ENCODE data around the gene CDKN2AIPNL. TPM values are rescaled to one million over a fixed set of nuclear protein-coding genes. Genes with fewer than 3 reads are reported as not detected.
A peak's percentile ranks its signal among the peaks of the same experiment; 100 is the strongest.
"Not testable (repeated sequence)": the region's sequence is repeated elsewhere in the genome, so short reads cannot be mapped to it uniquely, and the experiment has no call there.

Gene CDKN2AIPNL
- total RNA-seq, 1 donor from 2014 or later, result 35.6 TPM

DNA sequence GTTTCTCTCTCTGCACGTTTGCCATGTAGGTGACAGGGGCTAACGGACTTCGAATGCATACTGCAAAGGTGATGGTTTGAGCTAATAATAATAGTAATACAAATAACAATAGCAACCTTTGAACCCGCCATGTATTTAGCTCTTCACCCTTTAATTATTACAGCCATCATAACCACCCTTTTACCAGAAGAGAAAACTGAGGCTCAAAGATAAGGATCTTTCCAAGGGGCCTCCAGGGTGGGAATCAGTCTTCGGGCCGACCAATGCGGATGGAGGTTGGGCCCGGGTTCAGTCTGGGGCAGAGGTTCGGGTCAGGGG, 494 bp downstream of the CDKN2AIPNL start:
- DNase-seq (ENCODE audit: low spot score), result no peak
- Mint-ChIP-seq H3K27me3 (ENCODE audit: insufficient read depth) (no peaks in the 10 kb centered on the region), H3K36me3 (ENCODE audit: low read depth) (peaks cover 11% of the 10 kb centered on the region), H3K4me1 (ENCODE audit: low read depth) (peaks cover 30% of the 10 kb centered on the region), H3K9me3 (no peaks in the 10 kb centered on the region), H3K4me3 (peak overlapping the region; percentile 97), H3K27ac (peak overlapping the region; percentile 90)
- intact Hi-C loops (cut with micrococcal nuclease), result loop anchor here (1.0 to 5.0 kb wide), 8 partner anchors 39 to 234 kb away; partner anchors contain the start of genes JADE2 and SKP1

DNA sequence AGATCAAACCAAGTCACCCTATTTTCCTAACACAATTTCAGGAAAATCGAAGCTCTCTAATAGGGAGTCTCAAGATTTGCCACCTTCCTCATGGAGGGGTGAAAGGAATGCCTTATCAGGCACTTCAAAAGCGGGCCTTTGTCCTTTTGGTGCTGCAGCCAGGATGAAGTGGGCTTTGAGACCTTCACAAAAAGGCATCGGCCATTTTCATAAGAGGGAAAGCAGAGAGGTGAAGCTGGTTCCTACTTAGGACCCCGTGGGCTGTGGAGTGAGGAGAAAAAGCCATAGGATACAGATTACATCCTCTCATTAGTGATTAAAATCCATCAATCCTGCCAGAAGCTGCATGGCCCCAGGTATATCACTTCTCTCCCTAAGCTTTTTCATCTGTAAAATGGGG, 859 bp downstream of the CDKN2AIPNL start:
- H3K4me1 Mint-ChIP-seq (ENCODE audit: low read depth), result peaks cover 33% of the 10 kb centered on the region
- no peaks in the 10 kb centered on the region for H3K27me3 Mint-ChIP-seq (ENCODE audit: insufficient read depth)
- peaks cover 14% of the 10 kb centered on the region for H3K36me3 Mint-ChIP-seq (ENCODE audit: low read depth)
- DNase-seq (ENCODE audit: low spot score), result no peak
- H3K4me3 Mint-ChIP-seq, result peak overlapping the region; percentile 97
- intact Hi-C loops (cut with micrococcal nuclease), result loop anchor here (1.0 to 5.0 kb wide), 8 partner anchors 39 to 234 kb away; partner anchors contain the start of genes JADE2 and SKP1
- H3K9me3 Mint-ChIP-seq, result no peaks in the 10 kb centered on the region
- H3K27ac Mint-ChIP-seq, result peak overlapping the region; percentile 90

DNA sequence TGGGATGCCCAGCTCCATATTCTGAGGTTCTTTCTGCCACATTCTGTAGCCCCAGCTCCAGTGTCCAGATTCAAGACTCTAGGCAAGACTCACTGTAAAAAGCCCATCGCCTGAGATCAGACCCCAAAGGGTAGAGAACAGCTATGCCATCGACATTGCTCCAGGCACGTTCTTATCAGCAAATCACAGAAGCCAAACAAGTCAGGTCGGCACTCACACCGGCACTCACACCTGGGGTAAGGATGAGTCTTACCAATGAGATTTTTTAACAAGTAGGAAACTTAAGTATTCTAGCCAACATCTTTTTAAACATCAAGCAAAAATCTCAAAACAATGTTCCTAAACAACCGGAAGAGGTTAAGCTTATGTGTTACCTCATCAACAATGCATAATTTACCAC, 2.4 kb downstream of the CDKN2AIPNL start:
- DNase-seq (ENCODE audit: low spot score), result no peak
- H3K27me3 Mint-ChIP-seq (ENCODE audit: insufficient read depth), result no peaks in the 10 kb centered on the region
- peak overlapping the region; percentile 57 for H3K4me3 Mint-ChIP-seq
- no peaks in the 10 kb centered on the region for H3K9me3 Mint-ChIP-seq
- H3K4me1 Mint-ChIP-seq (ENCODE audit: low read depth), result peaks cover 33% of the 10 kb centered on the region
- intact Hi-C loops (cut with micrococcal nuclease), result no loop called here
- peaks cover 14% of the 10 kb centered on the region for H3K36me3 Mint-ChIP-seq (ENCODE audit: low read depth)
- H3K27ac Mint-ChIP-seq, result peak overlapping the region; percentile 40

DNA sequence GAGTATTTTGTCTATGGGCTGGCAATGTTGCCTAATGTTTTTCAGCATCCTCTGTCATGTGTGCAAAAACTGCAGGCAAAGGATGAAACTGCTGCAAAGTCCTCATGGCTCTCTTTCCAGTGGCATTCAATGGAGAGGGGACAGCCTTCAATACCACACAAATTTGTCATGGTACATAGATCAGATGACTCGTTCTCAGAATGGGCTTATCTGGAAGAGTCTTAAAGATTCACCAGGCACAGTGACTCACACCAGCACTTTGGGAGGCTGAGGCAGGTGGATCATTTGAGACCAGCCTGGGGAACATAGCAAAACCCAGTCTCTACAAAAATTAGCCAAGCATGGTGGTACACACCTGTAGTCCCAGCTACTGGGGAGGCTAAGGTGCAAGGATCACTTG, 5.3 kb downstream of the CDKN2AIPNL start:
- intact Hi-C loops (cut with micrococcal nuclease), result no loop called here
- no peak overlapping the region for H3K27ac Mint-ChIP-seq
- H3K4me1 Mint-ChIP-seq (ENCODE audit: low read depth), result peaks cover 24% of the 10 kb centered on the region
- no peaks in the 10 kb centered on the region for H3K27me3 Mint-ChIP-seq (ENCODE audit: insufficient read depth)
- no peak overlapping the region for H3K4me3 Mint-ChIP-seq
- peaks cover 16% of the 10 kb centered on the region for H3K36me3 Mint-ChIP-seq (ENCODE audit: low read depth)
- H3K9me3 Mint-ChIP-seq, result no peaks in the 10 kb centered on the region
- DNase-seq (ENCODE audit: low spot score), result no peak

DNA sequence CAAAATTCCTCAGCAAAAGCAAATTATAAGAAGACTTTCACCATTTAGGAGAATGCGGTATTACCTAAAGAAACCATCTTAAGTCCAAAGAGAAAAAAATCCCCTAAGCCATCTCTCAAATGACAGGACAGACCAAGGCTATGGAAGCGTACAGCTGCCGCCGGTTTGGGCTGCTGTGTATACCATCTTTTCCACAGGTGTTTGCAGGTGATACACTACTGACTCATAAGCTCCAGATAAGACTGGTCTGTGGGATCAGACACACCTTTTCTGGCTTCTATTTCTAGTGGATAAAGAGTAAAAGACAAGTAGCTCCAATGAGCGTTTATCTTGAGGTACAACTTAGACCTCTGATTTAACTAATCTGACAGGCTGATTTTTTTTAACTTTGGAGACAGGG, 7.7 kb downstream of the CDKN2AIPNL start:
- no peaks in the 10 kb centered on the region for H3K9me3 Mint-ChIP-seq
- DNase-seq (ENCODE audit: low spot score), result no peak
- peaks cover 7% of the 10 kb centered on the region for H3K4me1 Mint-ChIP-seq (ENCODE audit: low read depth)
- no peak overlapping the region for H3K4me3 Mint-ChIP-seq
- no peak overlapping the region for H3K27ac Mint-ChIP-seq
- intact Hi-C loops (cut with micrococcal nuclease), result no loop called here
- H3K27me3 Mint-ChIP-seq (ENCODE audit: insufficient read depth), result no peaks in the 10 kb centered on the region
- peaks cover 16% of the 10 kb centered on the region for H3K36me3 Mint-ChIP-seq (ENCODE audit: low read depth)

DNA sequence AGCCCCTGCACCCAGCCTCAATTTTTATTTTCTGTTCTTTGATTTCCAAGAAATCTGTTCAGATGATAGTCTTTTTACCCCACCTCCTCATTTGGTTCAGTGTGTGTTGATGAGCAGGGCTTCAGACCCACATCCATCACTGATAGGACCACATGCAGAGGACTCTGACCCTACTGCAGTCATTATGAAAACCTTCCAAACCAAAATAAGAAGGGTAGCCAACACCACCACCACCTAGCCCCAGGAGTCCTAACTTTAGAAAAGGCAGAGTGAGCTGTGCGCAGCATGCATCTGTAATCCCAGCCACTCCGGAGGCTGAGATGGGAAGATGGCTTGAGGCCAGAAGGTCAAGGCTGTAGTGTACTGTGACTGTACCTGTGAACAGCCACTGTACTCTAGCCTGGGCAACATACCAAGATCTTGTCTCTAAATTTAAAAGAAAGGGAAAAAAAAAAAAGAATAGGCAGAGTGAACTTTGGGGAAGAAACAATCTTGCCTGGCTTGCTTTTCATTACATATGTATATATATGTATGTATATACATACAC, 13.0 kb downstream of the CDKN2AIPNL start:
- Mint-ChIP-seq H3K4me1 (ENCODE audit: low read depth) (peaks cover 10% of the 10 kb centered on the region), H3K4me3 (no peak overlapping the region), H3K27me3 (ENCODE audit: insufficient read depth) (no peaks in the 10 kb centered on the region), H3K9me3 (no peaks in the 10 kb centered on the region), H3K27ac (no peak overlapping the region), H3K36me3 (ENCODE audit: low read depth) (peaks cover 30% of the 10 kb centered on the region)
- DNase-seq (ENCODE audit: low spot score), result no peak
- intact Hi-C loops (cut with micrococcal nuclease), result no loop called here

DNA sequence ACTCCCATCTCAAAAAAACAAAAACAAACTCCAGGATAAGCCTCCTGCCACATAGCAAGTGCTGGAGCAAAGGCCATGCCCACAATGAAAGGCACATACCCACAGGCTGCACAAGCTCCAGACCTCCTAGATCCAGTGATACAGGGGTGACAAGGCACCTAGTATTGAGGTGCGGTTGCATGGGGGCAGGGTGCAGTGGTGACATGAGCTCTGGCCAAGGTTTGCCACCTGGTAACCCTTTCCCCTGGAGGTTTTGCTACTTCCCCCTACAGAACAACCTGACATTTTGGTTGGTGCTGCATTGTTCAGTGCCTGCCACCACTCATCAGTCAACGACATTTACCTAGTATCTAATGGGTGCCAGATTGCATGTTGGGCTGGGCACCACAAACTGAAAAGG, 14.5 kb downstream of the CDKN2AIPNL start:
- H3K4me3 Mint-ChIP-seq, result no peak overlapping the region
- H3K27me3 Mint-ChIP-seq (ENCODE audit: insufficient read depth), result no peaks in the 10 kb centered on the region
- H3K9me3 Mint-ChIP-seq, result no peaks in the 10 kb centered on the region
- peaks cover 35% of the 10 kb centered on the region for H3K36me3 Mint-ChIP-seq (ENCODE audit: low read depth)
- intact Hi-C loops (cut with micrococcal nuclease), result no loop called here
- no peak for DNase-seq (ENCODE audit: low spot score)
- H3K4me1 Mint-ChIP-seq (ENCODE audit: low read depth), result peaks cover 13% of the 10 kb centered on the region
- no peak overlapping the region for H3K27ac Mint-ChIP-seq

DNA sequence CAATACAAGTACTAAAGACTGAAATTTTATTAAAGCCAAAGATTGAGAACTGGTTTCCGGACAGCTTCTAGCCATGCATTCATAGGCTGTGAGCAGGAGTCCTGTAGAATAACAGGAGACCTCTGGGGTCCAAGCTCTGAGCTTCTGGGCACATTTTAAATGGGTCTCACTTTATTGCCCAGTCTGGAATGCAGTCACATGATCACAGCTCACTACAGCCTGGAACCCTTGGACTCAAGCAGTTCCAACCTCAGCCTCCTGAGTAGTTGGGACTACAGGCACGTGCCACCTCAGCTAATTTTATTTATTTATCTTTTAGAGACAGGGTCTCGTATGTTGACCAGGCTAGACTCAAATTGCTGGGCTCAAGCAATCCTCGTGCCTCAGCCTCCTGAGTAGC, 15.4 kb downstream of the CDKN2AIPNL start:
- H3K4me3 Mint-ChIP-seq, result no peak overlapping the region
- no peaks in the 10 kb centered on the region for H3K9me3 Mint-ChIP-seq
- DNase-seq (ENCODE audit: low spot score), result no peak
- H3K27me3 Mint-ChIP-seq (ENCODE audit: insufficient read depth), result no peaks in the 10 kb centered on the region
- intact Hi-C loops (cut with micrococcal nuclease), result no loop called here
- H3K4me1 Mint-ChIP-seq (ENCODE audit: low read depth), result peaks cover 13% of the 10 kb centered on the region
- H3K27ac Mint-ChIP-seq, result no peak overlapping the region
- H3K36me3 Mint-ChIP-seq (ENCODE audit: low read depth), result peaks cover 40% of the 10 kb centered on the region

DNA sequence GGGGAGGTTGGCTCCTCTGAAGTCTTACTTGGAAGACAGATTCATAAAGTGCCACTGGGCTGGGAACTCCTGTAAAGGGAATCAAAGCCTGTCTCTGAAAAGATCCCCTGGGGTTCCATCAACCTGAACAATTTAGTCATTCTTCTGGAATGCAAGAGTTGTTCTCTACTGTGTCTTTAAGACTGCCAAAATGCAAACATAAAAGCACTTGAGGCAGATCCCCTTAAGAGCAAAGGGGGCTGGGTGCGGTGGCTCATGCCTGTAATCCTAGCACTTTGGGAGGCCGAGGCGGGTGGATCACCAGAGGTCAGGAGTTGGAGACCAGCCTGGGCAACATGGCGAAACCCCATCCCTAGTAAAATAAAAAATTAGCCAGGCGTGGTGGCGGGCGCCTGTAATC, 16.7 kb downstream of the CDKN2AIPNL start:
- no peak overlapping the region for H3K4me3 Mint-ChIP-seq
- peaks cover 16% of the 10 kb centered on the region for H3K4me1 Mint-ChIP-seq (ENCODE audit: low read depth)
- peaks cover 44% of the 10 kb centered on the region for H3K36me3 Mint-ChIP-seq (ENCODE audit: low read depth)
- no peaks in the 10 kb centered on the region for H3K9me3 Mint-ChIP-seq
- no peak overlapping the region for H3K27ac Mint-ChIP-seq
- intact Hi-C loops (cut with micrococcal nuclease), result no loop called here
- no peak for DNase-seq (ENCODE audit: low spot score)
- no peaks in the 10 kb centered on the region for H3K27me3 Mint-ChIP-seq (ENCODE audit: insufficient read depth)

DNA sequence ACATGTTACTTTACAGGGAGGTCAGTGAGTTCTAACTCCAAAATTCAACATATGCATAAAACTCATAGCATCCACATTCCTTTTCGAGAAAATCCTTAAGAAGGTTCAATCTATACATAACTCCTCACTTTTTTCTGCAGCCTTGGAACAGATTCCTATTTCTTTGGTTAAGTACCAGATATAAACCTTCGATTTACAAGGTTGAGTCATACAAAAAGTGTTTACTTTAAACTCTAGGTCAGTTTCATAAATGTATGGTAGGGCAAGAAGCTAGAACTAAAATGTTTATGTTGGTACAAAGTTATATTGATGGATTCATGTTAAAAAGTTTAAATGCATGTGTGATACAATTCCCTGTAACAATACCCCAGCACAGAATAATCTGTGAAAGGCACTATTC, 19.4 kb downstream of the CDKN2AIPNL start:
- Mint-ChIP-seq H3K9me3 (no peaks in the 10 kb centered on the region), H3K4me3 (no peak overlapping the region), H3K27me3 (ENCODE audit: insufficient read depth) (no peaks in the 10 kb centered on the region), H3K36me3 (ENCODE audit: low read depth) (peaks cover 43% of the 10 kb centered on the region), H3K4me1 (ENCODE audit: low read depth) (peaks cover 16% of the 10 kb centered on the region), H3K27ac (no peak overlapping the region)
- intact Hi-C loops (cut with micrococcal nuclease), result no loop called here
- no peak for DNase-seq (ENCODE audit: low spot score)

DNA sequence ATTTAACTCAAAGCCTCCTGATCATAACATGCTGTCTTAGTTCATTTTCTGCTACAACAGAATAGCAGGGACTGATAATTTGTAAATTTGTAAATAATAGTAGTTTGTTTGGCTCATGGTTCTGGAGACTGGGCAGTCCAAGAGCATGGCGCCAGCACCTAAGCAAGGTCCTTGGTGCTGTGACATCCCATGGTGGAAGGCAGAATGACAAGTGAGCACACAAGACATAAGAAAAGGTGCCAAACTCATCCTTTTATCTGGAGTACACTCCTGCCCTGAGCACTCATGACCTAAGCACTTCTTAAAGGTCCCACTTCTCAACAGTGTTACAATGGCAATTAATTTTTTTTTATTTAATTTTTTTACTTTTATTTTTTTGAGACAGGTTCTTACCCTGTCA, 24.2 kb downstream of the CDKN2AIPNL start:
- H3K27me3 Mint-ChIP-seq (ENCODE audit: insufficient read depth), result no peaks in the 10 kb centered on the region
- intact Hi-C loops (cut with micrococcal nuclease), result no loop called here
- DNase-seq (ENCODE audit: low spot score), result no peak
- peaks cover 20% of the 10 kb centered on the region for H3K4me1 Mint-ChIP-seq (ENCODE audit: low read depth)
- H3K36me3 Mint-ChIP-seq (ENCODE audit: low read depth), result peaks cover 40% of the 10 kb centered on the region
- no peak overlapping the region for H3K4me3 Mint-ChIP-seq
- H3K9me3 Mint-ChIP-seq, result no peaks in the 10 kb centered on the region
- no peak overlapping the region for H3K27ac Mint-ChIP-seq

DNA sequence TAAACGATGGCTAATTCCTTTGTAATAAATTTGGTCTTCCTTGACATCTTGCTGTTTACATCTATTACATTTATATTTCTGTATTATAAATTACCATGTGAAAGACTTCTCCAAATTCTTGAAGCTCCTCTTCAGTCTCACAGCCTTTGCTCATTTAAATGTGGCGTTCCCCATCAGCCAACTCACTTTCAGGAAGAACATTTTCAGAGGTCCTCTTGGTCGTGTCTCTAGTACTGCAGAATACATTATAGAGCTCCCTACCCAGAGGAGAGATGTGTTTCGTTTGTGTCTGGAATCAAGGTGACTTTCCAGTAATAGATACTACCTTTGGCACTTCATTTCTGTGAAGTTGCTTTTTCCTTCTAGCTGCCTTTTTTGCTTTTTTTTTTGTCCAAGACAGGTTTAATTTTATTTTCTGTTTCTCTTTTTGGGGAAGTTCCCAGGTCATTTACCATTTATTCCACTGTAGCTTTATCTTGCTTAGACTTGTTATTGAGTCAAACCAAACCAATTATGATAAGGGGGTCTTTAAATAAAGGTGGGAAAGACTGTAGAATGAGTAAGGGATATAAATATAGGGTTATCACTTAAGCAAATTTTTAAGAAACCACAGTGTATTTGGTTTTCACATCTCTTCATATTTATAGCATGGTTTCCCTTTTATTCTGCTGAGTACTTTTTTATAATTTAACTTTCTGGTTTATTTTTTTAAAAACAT, 27.5 kb downstream of the CDKN2AIPNL start:
- no peak for DNase-seq (ENCODE audit: low spot score)
- Mint-ChIP-seq H3K4me3 (peak overlapping the region; percentile 2), H3K9me3 (no peaks in the 10 kb centered on the region), H3K36me3 (ENCODE audit: low read depth) (peaks cover 32% of the 10 kb centered on the region), H3K27me3 (ENCODE audit: insufficient read depth) (no peaks in the 10 kb centered on the region), H3K4me1 (ENCODE audit: low read depth) (peaks cover 27% of the 10 kb centered on the region), H3K27ac (peak overlapping the region; percentile 62)
- intact Hi-C loops (cut with micrococcal nuclease), result no loop called here

DNA sequence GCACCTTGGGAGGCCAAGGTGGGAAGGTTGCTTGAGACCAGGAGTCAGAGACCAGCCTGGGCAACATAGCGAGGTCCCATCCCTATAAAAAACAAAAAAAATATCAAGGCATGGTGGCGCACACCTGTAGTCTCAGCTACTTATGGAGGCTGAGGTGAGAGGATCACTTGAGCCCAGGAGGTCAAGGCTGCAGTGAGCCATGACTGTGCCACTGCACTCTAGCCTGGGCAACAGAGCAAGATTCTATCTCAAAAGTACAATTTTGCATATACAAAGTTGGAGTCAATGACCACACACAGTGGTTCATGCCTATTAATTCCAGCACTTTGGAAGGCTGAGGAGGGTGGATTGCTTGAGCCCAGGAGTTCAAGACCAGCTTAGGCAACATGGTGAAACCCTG, 29.5 kb downstream of the CDKN2AIPNL start:
- H3K4me1 Mint-ChIP-seq (ENCODE audit: low read depth), result peaks cover 41% of the 10 kb centered on the region
- DNase-seq (ENCODE audit: low spot score); H3K27ac Mint-ChIP-seq; H3K9me3 Mint-ChIP-seq; H3K27me3 Mint-ChIP-seq (ENCODE audit: insufficient read depth); H3K4me3 Mint-ChIP-seq; intact Hi-C loops (cut with micrococcal nuclease): not testable (repeated sequence)
- H3K36me3 Mint-ChIP-seq (ENCODE audit: low read depth), result peaks cover 37% of the 10 kb centered on the region
